ENCODE results near the gene SENP7. TPM values are rescaled to one million over a fixed set of nuclear protein-coding genes. Genes with fewer than 3 reads are reported as not detected.

The SENP7 gene
- total RNA-seq, 1 donor from 2014 or later, result 48.0 TPM

- no peaks in the 10 kb centered on the region for H3K9me3 ChIP-seq (ENCODE audit: low read depth)
These were observed 14.4 kb upstream of the SENP7 start for GRCh38 chr3:101527441-101527840.

DNA sequence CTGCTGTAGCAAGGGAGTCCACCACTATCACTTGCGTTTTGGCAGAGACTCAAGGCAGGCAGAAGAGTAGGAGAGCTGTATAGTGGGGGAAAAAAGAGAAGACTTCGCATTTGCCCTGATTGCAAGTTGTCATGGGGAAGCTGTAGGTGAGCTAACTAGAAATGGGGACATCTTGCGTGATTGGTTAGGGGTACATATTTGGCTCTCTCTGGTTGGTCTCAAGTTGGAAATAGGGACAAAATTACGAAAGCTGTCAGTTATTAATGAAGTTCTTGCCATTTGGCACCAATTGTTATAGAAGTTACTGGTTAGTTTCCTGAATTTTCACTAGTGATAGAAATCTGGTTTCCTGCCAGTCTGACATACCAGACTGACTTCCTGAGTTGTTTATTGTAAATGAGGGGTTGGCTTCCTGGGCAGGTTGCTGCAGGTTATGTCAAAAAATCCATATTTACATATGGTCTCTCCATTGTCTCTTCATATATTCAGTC lies 8.2 kb upstream of the SENP7 start:
- no peaks in the 10 kb centered on the region for H3K27me3 ChIP-seq
- no peak overlapping the region for H3K27ac ChIP-seq
- H3K4me2 ChIP-seq, result no peak overlapping the region
- Mint-ChIP-seq H3K9me3 (no peaks in the 10 kb centered on the region), H3K4me3 (no peak overlapping the region), H3K4me1 (no peaks in the 10 kb centered on the region), H3K27ac (no peak overlapping the region), H3K27me3 (ENCODE audit: insufficient read depth, low read depth) (no peaks in the 10 kb centered on the region), H3K36me3 (no peaks in the 10 kb centered on the region)
- no peaks in the 10 kb centered on the region for H4K20me1 ChIP-seq (ENCODE audit: low read depth)
- no peaks in the 10 kb centered on the region for H3K79me2 ChIP-seq (ENCODE audit: low read depth)
- no peak overlapping the region for H3K4me3 ChIP-seq
- no peak for DNase-seq (ENCODE audit: low spot score)
- H2AFZ ChIP-seq (replicated peaks), result no peak overlapping the region
- no peak overlapping the region for H3K9ac ChIP-seq
- H3K36me3 ChIP-seq, result no peaks in the 10 kb centered on the region
- no peaks in the 10 kb centered on the region for H3F3A ChIP-seq (ENCODE audit: low read depth)
- no peak for TF ChIP-seq CTCF (IDR thresholded peaks at IDR 0.05)
- no peaks in the 10 kb centered on the region for H3K9me3 ChIP-seq (ENCODE audit: low read depth)
- H3K4me1 ChIP-seq, result no peaks in the 10 kb centered on the region

More at GRCh38 chr3:101527441-101527840, 14.4 kb upstream of the SENP7 start:
- Histone ChIP-seq H3K9ac (no peak overlapping the region), H3F3A (ENCODE audit: low read depth) (no peaks in the 10 kb centered on the region), H4K20me1 (ENCODE audit: low read depth) (no peaks in the 10 kb centered on the region), H3K36me3 (no peaks in the 10 kb centered on the region), H3K27me3 (no peaks in the 10 kb centered on the region), H3K4me2 (no peak overlapping the region), H3K4me1 (no peaks in the 10 kb centered on the region), H3K27ac (no peak overlapping the region), H2AFZ (replicated peaks) (no peak overlapping the region), H3K4me3 (no peak overlapping the region), H3K79me2 (ENCODE audit: low read depth) (no peaks in the 10 kb centered on the region)
- no peaks in the 10 kb centered on the region for H3K36me3 Mint-ChIP-seq
- no peak for DNase-seq (ENCODE audit: low spot score)
- no peaks in the 10 kb centered on the region for H3K9me3 Mint-ChIP-seq
- TF ChIP-seq EZH2 (IDR thresholded peaks at IDR 0.05), result no peak
- no peak for TF ChIP-seq CTCF (IDR thresholded peaks at IDR 0.05)
- TF ChIP-seq EZH2phosphoT487 (IDR thresholded peaks at IDR 0.05), result no peak
- H3K27me3 Mint-ChIP-seq (ENCODE audit: insufficient read depth, low read depth), result no peaks in the 10 kb centered on the region
- H3K27ac Mint-ChIP-seq, result no peak overlapping the region
- H3K4me3 Mint-ChIP-seq, result no peak overlapping the region
- H3K4me1 Mint-ChIP-seq, result no peaks in the 10 kb centered on the region

DNA sequence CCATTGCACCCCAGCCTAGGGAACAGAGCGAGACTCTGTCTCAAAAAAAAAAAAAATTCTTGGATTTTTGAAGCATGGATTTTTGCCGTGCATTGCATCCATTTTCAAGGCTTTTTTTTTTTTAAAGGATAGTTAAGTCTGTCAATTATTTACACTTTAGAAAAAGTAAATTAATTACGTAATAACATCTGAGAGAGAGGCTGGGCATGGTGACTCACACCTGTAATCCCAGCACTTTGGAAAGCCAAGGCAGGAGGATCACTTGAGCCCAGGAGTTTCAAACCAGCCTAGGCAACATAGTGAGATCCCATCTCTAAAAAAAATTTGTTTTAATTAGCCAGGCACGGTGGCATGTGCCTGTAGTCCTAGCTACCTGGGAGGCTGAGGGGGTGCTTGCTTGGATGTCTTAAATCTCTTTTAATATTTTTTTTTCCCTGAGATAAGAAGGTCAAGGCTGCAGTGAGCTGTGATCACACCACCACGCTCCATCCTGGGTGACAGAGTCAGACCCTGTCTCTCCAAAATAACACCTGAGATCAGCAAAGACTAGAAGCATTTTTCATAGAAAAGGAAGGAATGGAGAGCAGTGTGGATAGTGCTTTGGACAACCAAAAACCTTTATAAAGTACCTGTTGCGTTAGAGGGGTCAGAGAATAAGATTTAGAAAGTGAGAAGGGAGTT lies 6.8 kb upstream of the SENP7 start:
- Histone ChIP-seq H4K20me1 (ENCODE audit: low read depth) (no peaks in the 10 kb centered on the region), H3K4me3 (no peak overlapping the region), H3K79me2 (ENCODE audit: low read depth) (no peaks in the 10 kb centered on the region)

More for the DNA sequence above, 6.8 kb upstream of the SENP7 start:
- Histone ChIP-seq H3K9ac (no peak overlapping the region), H3K4me2 (no peak overlapping the region), H2AFZ (replicated peaks) (no peak overlapping the region), H3K9me3 (ENCODE audit: low read depth) (no peaks in the 10 kb centered on the region), H3F3A (ENCODE audit: low read depth) (no peaks in the 10 kb centered on the region), H3K27ac (no peak overlapping the region), H3K27me3 (no peaks in the 10 kb centered on the region), H3K4me1 (no peaks in the 10 kb centered on the region), H3K36me3 (no peaks in the 10 kb centered on the region)
- no peaks in the 10 kb centered on the region for H3K27me3 Mint-ChIP-seq (ENCODE audit: insufficient read depth, low read depth)
- no peaks in the 10 kb centered on the region for H3K9me3 Mint-ChIP-seq
- TF ChIP-seq CTCF (IDR thresholded peaks at IDR 0.05) (no peak), EZH2phosphoT487 (IDR thresholded peaks at IDR 0.05) (no peak), EZH2 (IDR thresholded peaks at IDR 0.05) (no peak)
- no peak overlapping the region for H3K27ac Mint-ChIP-seq
- no peak for DNase-seq (ENCODE audit: low spot score)
- H3K36me3 Mint-ChIP-seq, result no peaks in the 10 kb centered on the region
- H3K4me3 Mint-ChIP-seq, result no peak overlapping the region
- H3K4me1 Mint-ChIP-seq, result no peaks in the 10 kb centered on the region
